ENCODE data around the gene CCRL2.

GRCh38 chr3:46416125-46416810, 9.2 kb downstream of the CCRL2 start:
- TF ChIP-seq CTCF (IDR thresholded peaks at IDR 0.05): no peak
- no peak for TF ChIP-seq POLR2A (IDR thresholded peaks at IDR 0.05)
